Fibroblast of lung (primary cell): ENCODE measurements around the gene ANKZF1. TPM values are rescaled to one million over a fixed set of nuclear protein-coding genes. Genes with fewer than 3 reads are reported as not detected.

ENCODE experiments used
- DNase-seq, 2 donors: peaks; one replicate each; pipeline versions ENCODE4 v3.0.0 to v3.0.0-alpha.2; 2010; ENCODE audit warnings: low read depth in 2 of 2
- H2AFZ ChIP-seq: 2 replicates; pipeline ENCODE4 v1.5.1; 2012; ENCODE audit warnings: low read length, control low read depth, inconsistent platforms
- H3K27ac ChIP-seq: 2 replicates; pipeline ENCODE4 v1.5.1; 2011; ENCODE audit warnings: low read length, control low read depth; ENCODE audit not compliant: insufficient read depth
- H3K27me3 ChIP-seq: 2 replicates; pipeline ENCODE4 v1.5.1; 2011; ENCODE audit warnings: mild to moderate bottlenecking, low read length; ENCODE audit not compliant: control insufficient read depth, insufficient read depth
- H3K36me3 ChIP-seq: 2 replicates; pipeline ENCODE4 v1.5.1; 2011; ENCODE audit warnings: low read length; ENCODE audit not compliant: control insufficient read depth, insufficient read depth
- H3K4me1 ChIP-seq: 2 replicates; pipeline ENCODE4 v1.5.1; 2011; ENCODE audit warnings: low read length; ENCODE audit not compliant: control insufficient read depth, insufficient read depth; ENCODE audit errors: extremely low read depth
- H3K4me2 ChIP-seq: 2 replicates; pipeline ENCODE4 v1.5.1; 2011; ENCODE audit warnings: low read length, control low read depth; ENCODE audit not compliant: insufficient read depth; ENCODE audit errors: extremely low read depth
- H3K4me3 ChIP-seq, 4 experiments: fragments of 200-600 bp in 1 of 4; sonication (generic) in 1 of 4; replicated peaks in 1 of 4; 2 replicates each; pipeline ENCODE4 v1.5.1; 2011 to 2016; ENCODE audit warnings: low read length in 4 of 4, low read depth in 3 of 4, mild to moderate bottlenecking in 3 of 4, control low read depth in 2 of 4, inconsistent platforms in 1 of 4, mixed read lengths in 1 of 4; ENCODE audit not compliant: insufficient read depth in 1 of 4; ENCODE audit errors: control extremely low read depth in 1 of 4
- H3K79me2 ChIP-seq: 2 replicates; pipeline ENCODE4 v1.5.1; 2012; ENCODE audit warnings: mild to moderate bottlenecking, low read length, inconsistent platforms; ENCODE audit not compliant: control insufficient read depth, insufficient read depth
- H3K9ac ChIP-seq: 2 replicates; pipeline ENCODE4 v1.5.1; 2011; ENCODE audit warnings: mild to moderate bottlenecking, low read length, control low read depth; ENCODE audit not compliant: insufficient read depth
- H3K9me3 ChIP-seq: 2 replicates; pipeline ENCODE4 v1.5.1; 2012; ENCODE audit warnings: low read depth, low read length; ENCODE audit not compliant: control insufficient read depth, insufficient read depth
- H4K20me1 ChIP-seq: 2 replicates; pipeline ENCODE4 v1.5.1; 2011; ENCODE audit warnings: low read length; ENCODE audit not compliant: control insufficient read depth, insufficient read depth; ENCODE audit errors: extremely low read depth
- EZH2 ChIP-seq: IDR thresholded peaks from 2 replicates; pipeline ENCODE4 v1.5.1; 2012; ENCODE audit warnings: low read length, control low read depth, mild to moderate bottlenecking; ENCODE audit errors: missing control alignments
- polyA plus RNA-seq, 2 donors: library from polyadenylated mRNA; depleted of rRNA in 1 of 2; stranded (reverse) in 1 of 2; unstranded in 1 of 2; fragments of >200 nt; gene quantifications; 2 replicates each; pipeline ENCODE4 v1.2.1, GENCODE V29; 2011 to 2012; ENCODE audit warnings: missing spikeins in 1 of 2
- total RNA-seq: library from RNA; depleted of rRNA; stranded (reverse); fragments of >200 nt; gene quantifications from 2 replicates; pipeline ENCODE4 v1.2.1, GENCODE V29; 2014
- TF ChIP-seq, protein P1 (sequence below), 2 donors: IDR thresholded peaks in 1 of 2; conservative IDR thresholded peaks in 1 of 2; 1 replicate in 1 of 2; 2 replicates in 1 of 2; pipeline ENCODE4 v1.5.1; 2011 to 2012; ENCODE audit warnings: low read length in 2 of 2, control low read depth in 1 of 2, inconsistent platforms in 1 of 2, low read depth in 1 of 2, mild to moderate bottlenecking in 1 of 2

ANKZF1 gene
- total and polyA plus RNA-seq, 2 donors (not counting 1 experiment from before 2014, with no cell fraction given): 13.2 to 32.7 TPM

DNA sequence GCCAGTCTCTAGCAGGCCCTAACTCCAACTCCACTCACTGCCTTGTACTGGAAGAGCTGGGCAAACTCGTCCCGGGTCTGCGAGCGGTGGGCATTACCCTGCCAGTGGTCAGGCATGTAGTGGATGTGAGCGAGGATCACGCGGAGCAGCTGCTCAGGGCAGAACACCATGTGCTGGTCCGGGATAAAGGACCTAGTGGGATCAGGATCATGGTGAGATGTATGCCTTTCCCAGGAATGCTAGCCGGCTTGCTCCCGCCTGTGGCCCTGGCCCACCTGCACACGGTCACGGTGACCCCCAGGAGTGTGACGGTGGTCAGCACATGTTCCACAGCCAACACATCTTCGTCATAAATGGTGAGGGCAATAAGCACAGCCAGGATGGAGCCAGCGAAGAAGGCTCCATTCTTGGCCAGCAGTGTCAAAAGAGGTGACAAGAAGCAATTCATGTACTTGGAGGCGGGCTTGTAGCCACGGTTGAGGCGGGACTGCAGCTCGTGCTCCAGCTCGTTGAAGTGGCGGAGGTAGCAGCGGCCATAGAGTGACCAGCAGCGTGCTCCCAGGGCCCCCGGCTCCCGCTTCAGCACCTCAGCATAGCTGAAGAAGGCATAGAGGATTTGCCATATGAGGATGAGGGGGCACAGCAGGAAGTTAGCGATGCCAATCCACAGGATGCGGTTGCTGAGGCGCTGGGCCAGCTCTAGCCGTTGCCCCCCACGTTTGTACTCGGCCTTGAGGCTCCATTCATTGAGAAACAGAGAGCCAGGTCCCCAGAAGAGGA is 5.6 kb upstream of the ANKZF1 start:
- H3K27me3 ChIP-seq: no peaks in the 10 kb centered on the region
- peaks cover 14% of the 10 kb centered on the region for H3K79me2 ChIP-seq
- TF ChIP-seq EZH2: no peak
- TF ChIP-seq, protein P1, sequence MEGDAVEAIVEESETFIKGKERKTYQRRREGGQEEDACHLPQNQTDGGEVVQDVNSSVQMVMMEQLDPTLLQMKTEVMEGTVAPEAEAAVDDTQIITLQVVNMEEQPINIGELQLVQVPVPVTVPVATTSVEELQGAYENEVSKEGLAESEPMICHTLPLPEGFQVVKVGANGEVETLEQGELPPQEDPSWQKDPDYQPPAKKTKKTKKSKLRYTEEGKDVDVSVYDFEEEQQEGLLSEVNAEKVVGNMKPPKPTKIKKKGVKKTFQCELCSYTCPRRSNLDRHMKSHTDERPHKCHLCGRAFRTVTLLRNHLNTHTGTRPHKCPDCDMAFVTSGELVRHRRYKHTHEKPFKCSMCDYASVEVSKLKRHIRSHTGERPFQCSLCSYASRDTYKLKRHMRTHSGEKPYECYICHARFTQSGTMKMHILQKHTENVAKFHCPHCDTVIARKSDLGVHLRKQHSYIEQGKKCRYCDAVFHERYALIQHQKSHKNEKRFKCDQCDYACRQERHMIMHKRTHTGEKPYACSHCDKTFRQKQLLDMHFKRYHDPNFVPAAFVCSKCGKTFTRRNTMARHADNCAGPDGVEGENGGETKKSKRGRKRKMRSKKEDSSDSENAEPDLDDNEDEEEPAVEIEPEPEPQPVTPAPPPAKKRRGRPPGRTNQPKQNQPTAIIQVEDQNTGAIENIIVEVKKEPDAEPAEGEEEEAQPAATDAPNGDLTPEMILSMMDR (conservative IDR thresholded peaks at IDR 0.05 in 1 of 2, IDR thresholded peaks at IDR 0.05 in 1 of 2; ENCODE audit: low read depth in 1 of 2, low read length in 2 of 2): no peak
- peaks cover 4% of the 10 kb centered on the region for H3K4me1 ChIP-seq
- H3K36me3 ChIP-seq: peaks cover 24% of the 10 kb centered on the region
- H3K9ac ChIP-seq: no peak overlapping the region
- DNase-seq: no peak
- no peak overlapping the region for H3K27ac ChIP-seq
- H2AFZ ChIP-seq: no peak overlapping the region
- no peak overlapping the region for H3K4me2 ChIP-seq
- no peak overlapping the region for H3K4me3 ChIP-seq
- no peaks in the 10 kb centered on the region for H3K9me3 ChIP-seq
- H4K20me1 ChIP-seq: no peaks in the 10 kb centered on the region

DNA sequence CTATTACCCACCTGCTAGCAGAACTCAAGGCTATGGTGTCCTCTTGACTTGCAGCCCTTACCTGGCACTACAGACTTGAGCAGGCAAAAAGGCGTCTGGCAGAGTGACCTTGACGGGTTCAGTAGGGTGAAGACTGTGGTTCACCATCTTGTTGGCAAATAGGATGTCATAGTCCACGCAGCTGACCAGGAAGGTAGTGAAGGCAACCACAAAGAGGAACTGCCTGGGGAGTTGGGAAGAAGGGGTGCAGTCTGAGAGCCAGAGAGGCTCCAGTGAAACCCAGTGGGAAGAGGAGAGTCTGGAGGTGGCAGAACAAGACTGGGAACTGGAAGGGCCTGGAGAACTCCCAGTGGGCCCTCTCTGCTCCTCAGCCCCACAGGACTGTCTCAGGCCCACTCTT is 4.3 kb upstream of the ANKZF1 start:
- Histone ChIP-seq H4K20me1 (no peaks in the 10 kb centered on the region), H3K9me3 (no peaks in the 10 kb centered on the region), H3K27ac (no peak overlapping the region), H3K4me3 (no peak overlapping the region), H3K9ac (no peak overlapping the region), H3K4me2 (no peak overlapping the region), H3K36me3 (peaks cover 17% of the 10 kb centered on the region), H2AFZ (no peak overlapping the region), H3K27me3 (no peaks in the 10 kb centered on the region), H3K4me1 (peaks cover under 1% of the 10 kb centered on the region), H3K79me2 (peaks cover 15% of the 10 kb centered on the region)
- no peak for DNase-seq
- TF ChIP-seq EZH2: no peak
- TF ChIP-seq, protein P1 (conservative IDR thresholded peaks at IDR 0.05 in 1 of 2, IDR thresholded peaks at IDR 0.05 in 1 of 2; ENCODE audit: low read depth in 1 of 2, low read length in 2 of 2): no peak

DNA sequence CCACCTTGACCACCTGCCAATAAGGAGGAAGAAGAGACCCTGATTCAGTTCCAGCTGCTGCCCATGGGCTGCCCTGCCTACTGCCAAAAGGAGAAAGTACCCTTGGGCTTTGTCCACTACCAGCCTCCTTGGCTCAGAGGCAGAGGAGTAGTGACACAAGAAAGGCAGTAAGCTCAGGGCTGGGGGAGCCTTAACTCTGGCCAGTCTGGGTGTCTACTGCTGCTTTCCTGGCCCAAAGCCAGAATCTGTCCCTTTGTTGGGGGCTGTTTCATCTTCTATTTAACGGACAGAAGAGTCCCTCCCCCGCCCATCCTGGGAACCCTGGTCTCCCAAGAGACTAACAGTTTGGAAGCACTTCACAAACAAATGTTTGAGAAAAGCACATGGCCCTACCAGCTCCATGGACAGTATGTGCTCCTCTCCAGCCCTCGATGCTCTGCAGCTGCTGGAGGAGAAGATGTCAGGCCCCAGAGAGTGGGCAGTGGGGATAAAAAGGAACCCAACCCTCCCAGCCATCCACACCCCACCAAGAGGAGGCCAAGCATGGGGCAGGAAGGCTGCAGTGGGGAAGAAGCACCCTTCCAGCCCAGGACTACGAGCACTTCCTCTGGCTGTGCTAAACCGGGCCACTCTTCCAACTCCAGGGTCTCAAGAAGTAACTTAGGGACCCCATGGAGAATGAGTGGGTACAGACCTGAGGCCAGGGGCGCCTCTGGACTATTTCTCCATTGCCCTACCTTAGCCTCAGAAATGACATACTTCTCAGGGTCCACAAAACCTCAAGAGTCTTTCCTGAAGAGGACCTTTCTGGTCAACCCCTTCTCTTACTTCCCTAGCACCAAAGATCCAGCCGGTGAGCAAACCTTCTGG is 1.3 kb upstream of the ANKZF1 start:
- H3K79me2 ChIP-seq: peaks cover 16% of the 10 kb centered on the region
- peaks cover 18% of the 10 kb centered on the region for H3K36me3 ChIP-seq

More for the DNA sequence above, 1.3 kb upstream of the ANKZF1 start:
- DNase-seq: no peak
- H3K9ac ChIP-seq: no peak overlapping the region
- TF ChIP-seq, protein P1 (conservative IDR thresholded peaks at IDR 0.05 in 1 of 2, IDR thresholded peaks at IDR 0.05 in 1 of 2; ENCODE audit: low read depth in 1 of 2, low read length in 2 of 2): no peak
- no peak for TF ChIP-seq EZH2
- peak overlapping the region; percentile 81 for H3K27ac ChIP-seq
- no peak overlapping the region for H2AFZ ChIP-seq
- no peaks in the 10 kb centered on the region for H3K27me3 ChIP-seq
- peaks cover 2% of the 10 kb centered on the region for H3K4me1 ChIP-seq
- peak overlapping the region; percentile 97 for H3K4me2 ChIP-seq
- no peaks in the 10 kb centered on the region for H3K9me3 ChIP-seq
- H4K20me1 ChIP-seq: no peaks in the 10 kb centered on the region
- H3K4me3 ChIP-seq: peak overlapping the region; percentile 59 to 89 (median 72)
